Medulla oblongata (tissue), 1 donor: ENCODE data around the gene DHX40.
"Not testable (repeated sequence)": the region's sequence is repeated elsewhere in the genome, so short reads cannot be mapped to it uniquely, and the experiment has no call there.

ENCODE experiments used
- DNase-seq: peaks from one replicate; pipeline ENCODE4 v3.0.0-alpha.2; 2015; ENCODE audit errors: extremely low spot score

The DHX40 gene

GRCh38 chr17:59565171-59565958 lies at the start of gene DHX40:
DHX40 (plus strand) TSS chr17:59565610; CDS start chr17:59565672, 62 bp downstream.
- peak; percentile 95 for DNase-seq

GRCh38 chr17:59516451-59516850 lies 49.0 kb upstream of the DHX40 start:
- no peak for DNase-seq

DNA sequence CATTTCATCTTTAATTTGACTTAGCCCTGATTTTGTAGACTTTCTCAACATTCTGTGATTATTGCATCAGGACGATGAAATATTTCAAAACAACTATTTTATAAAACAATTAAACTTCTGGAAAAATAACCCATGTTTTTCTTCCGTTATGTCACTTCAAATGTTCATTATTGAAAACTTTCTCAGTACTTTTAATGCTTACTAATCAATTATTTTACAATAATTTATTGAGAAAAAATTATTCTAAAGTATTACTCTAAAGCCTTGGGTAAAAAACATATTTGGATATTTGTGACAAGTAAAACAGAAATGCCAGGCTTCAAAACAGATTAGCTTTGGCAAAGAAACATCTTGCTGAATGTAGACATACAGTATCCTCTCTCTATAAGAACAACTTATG lies 46.3 kb upstream of the DHX40 start:
- no peak for DNase-seq

DNA sequence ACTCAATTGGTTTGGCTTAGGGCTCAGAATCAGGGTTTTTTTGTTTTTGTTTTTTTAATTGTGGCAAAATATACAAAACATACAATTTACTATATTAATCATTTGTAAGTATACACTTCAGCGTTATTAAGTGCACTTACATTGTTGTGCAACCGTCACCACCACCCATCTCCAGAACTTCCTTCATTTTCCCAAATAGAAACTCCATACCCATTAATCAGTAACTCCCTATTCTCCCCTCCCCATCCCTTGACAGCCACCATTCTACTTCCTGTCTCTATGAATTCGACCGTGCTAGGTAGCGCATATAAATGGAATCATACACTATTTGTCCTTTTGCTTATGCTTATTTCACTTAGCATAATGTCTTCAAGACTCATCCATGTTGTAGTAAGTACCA lies 45.2 kb upstream of the DHX40 start:
- no peak for DNase-seq

- peak; percentile 59 for DNase-seq
These were observed 43.8 kb upstream of the DHX40 start for GRCh38 chr17:59521465-59522126.

DNA sequence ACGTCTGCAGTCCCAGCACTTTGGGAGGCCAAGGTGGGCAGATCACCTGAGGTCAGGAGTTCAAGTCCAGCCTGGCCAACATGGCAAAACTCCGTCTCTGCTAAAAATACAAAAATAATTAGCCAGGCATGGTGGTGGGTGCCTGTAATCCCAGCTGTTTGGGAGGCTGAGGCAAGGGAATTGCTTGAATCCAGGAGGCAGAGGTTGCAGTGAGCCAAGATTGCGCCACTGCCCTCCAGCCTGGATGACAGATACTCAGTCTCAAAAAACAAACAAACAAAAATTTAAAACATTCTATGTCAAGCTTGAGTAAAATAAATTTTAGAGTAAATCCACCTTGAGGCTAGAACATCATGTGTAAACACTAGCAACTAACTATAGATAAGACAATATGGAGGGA lies 40.5 kb upstream of the DHX40 start:
- DNase-seq = not testable (repeated sequence)

- no peak for DNase-seq
These were observed 39.7 kb upstream of the DHX40 start for GRCh38 chr17:59525668-59526067.

GRCh38 chr17:59526451-59526850 lies 39.0 kb upstream of the DHX40 start:
- no peak for DNase-seq

DNA sequence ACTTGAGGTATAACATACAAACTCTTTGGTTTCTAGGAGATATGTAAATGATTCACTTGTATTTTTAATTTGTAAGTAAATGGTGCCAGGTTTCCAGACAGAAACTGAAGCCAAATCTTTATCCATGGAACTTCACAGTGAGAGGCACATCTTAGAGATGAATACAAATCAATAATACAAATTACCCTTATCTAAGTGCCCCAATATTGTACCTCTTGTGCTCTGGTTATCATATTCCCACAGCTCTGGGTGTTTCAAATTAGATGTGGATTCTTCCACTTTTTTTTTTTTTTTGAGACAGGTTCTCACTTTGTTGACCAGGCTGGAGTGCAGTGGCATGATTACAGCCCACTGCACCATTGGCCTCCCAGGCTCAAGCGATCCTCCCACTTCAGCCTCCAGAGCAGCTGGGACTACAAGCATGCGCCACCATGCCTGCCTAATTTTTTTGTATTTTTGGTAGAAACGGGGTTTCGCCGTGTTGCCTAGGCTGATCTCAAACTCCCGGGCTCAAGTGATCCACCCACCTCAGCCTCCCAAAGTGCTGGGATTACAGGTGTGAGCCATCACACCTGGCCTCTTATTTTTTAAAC lies 38.0 kb upstream of the DHX40 start:
- no peak for DNase-seq

DNA sequence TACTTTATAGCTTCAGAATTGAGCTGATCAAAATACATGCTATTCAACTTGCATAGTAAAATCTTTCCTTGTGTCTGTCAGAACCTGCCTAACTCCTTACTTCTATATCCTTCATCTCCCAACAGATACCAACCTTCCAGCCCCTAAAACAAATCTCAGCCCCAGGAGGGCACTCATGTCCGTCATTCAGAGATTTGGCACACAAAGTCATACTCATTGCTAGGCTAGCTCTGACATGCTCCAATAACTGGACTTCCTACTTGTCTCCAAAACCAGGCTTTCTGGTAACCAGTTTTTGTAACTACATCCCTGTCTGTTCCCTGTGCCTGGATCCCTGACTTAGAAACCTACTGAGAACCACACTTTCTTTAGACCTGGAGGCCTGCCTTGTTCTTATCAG lies 37.5 kb upstream of the DHX40 start:
- no peak for DNase-seq

DNA sequence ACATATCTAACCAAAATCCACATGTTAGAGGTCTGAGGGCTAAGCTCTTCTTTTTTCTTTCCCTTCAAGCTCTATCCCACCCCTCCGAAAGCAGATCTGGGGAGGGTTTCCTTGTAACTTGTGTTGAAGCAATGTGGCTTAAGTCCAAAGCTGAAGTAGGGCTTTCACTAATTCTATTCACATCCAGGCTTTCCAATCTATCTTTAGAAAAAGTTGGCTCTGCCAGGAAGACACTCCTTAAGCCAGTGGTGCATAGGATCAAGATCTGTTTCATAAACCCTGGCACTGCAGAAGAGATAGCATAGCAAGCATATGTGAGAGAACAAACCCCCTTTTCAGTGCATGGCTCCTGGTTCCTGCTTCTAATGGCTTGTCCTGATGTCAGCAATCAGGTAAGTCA lies 34.9 kb upstream of the DHX40 start:
- no peak for DNase-seq

DNA sequence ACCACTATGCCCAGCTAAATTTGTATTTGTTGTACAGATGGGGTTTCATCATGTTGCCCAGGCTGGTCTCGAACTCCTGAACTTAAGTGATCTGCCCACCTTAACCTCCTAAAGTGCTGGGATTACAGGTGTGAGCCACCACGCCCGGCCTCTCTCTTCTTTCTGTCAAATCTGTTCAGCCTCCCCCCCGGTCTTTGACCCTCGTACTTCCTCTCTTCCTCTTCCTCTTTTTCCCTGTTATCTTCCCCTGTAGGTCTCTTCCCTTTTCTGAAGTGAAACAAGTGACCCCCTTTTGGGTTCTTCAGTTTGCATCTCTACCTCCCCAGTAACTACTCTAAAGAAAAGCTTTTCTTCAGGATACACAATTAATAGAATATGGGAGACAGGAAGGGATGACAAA lies 31.7 kb upstream of the DHX40 start:
- peak; percentile 46 for DNase-seq

- DNase-seq = no peak
These were observed 30.8 kb upstream of the DHX40 start for GRCh38 chr17:59534583-59534982.

DNA sequence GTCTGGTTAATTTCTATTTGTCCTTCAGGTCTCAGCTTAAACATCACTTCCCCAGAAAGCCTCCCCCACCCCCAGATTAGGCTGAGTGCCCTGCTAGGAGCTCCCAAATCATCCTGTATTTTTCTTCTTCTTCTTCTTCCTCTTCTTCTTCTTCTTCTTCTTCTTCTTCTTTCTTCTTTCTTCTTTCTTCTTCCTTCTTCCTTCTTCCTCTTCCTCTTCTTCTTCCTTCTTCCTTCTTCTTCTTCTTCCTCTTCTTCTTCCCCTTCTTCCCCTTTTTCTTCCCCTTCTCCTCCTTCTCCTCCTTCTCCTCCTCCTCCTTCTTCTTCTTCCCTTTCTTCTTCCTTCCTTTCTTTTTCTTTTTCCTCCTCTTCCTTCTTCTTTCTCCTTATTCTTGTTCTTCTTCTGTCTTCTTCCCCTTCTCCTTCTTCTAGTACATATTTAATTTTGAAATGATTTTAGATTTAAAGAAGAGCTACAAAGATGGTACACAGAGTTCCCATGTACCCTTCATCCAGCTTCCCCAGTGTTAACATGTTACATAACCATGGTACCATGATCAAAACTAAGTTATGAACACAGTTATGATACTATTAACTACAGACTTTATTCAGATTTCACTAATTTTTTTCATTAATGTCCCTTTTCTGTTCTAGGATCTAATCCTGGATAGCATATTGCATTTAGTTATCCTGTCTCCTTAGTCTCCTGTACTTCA lies 27.1 kb upstream of the DHX40 start:
- no peak for DNase-seq

GRCh38 chr17:59542960-59543635 lies 22.3 kb upstream of the DHX40 start:
- DNase-seq = peak; percentile 19

DNA sequence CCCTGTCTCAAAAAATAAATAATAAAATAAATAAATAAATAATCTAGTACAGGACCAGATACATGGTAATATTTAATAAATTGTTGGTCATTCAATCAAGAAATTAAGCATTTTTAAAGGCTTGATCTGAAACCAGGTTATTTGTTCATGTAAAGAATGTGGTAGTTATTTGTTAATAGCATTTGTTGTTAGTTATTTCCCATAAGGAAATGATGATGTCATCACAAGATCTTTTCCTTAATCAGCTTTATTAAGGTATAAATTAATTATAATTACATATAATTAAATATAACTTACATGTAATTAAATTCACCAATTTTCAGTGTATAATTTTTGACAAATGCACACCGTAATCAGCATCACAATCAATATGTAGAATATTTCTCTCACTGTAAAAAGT lies 19.5 kb upstream of the DHX40 start:
- DNase-seq = no peak

- DNase-seq = no peak
These were observed 18.1 kb upstream of the DHX40 start for GRCh38 chr17:59547131-59547915.

GRCh38 chr17:59548985-59549384 lies 16.4 kb upstream of the DHX40 start:
- DNase-seq = not testable (repeated sequence)

DNA sequence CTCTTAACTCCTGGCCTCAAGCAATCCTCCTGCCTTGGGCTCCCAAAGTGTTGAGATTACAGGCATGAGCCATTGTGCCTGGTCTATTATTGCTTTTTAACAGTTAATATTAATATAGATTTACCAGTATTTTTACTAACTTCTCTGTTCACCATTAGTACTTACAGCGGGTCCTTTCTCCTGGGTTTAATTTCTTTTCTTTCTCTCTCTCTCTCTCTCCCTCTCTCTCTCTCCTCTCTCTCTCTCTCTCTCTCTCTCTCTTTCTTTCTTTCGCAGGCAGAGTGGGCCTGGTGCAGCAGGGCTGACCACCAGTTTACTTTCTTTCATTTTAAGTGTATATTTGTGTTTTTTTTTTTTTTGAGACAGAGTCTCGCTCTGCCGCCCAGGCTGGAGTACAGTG lies 14.7 kb upstream of the DHX40 start:
- DNase-seq = no peak

GRCh38 chr17:59558039-59558438 lies 7.4 kb upstream of the DHX40 start:
- DNase-seq = no peak

GRCh38 chr17:59558953-59559352 lies 6.5 kb upstream of the DHX40 start:
- no peak for DNase-seq
